C4-2B (cell line): ENCODE results near the gene POLE2.

Experiments used
- ZFX ChIP-seq: fragments of 450-650 bp; IDR thresholded peaks from 2 replicates; pipeline ENCODE4 v1.6.1; 2017
- TF ChIP-seq, protein P1 (sequence below): fragments of 450-650 bp; conservative IDR thresholded peaks from 2 replicates; pipeline ENCODE4 v1.5.1; 2017; ENCODE audit warnings: mild to moderate bottlenecking

DNA sequence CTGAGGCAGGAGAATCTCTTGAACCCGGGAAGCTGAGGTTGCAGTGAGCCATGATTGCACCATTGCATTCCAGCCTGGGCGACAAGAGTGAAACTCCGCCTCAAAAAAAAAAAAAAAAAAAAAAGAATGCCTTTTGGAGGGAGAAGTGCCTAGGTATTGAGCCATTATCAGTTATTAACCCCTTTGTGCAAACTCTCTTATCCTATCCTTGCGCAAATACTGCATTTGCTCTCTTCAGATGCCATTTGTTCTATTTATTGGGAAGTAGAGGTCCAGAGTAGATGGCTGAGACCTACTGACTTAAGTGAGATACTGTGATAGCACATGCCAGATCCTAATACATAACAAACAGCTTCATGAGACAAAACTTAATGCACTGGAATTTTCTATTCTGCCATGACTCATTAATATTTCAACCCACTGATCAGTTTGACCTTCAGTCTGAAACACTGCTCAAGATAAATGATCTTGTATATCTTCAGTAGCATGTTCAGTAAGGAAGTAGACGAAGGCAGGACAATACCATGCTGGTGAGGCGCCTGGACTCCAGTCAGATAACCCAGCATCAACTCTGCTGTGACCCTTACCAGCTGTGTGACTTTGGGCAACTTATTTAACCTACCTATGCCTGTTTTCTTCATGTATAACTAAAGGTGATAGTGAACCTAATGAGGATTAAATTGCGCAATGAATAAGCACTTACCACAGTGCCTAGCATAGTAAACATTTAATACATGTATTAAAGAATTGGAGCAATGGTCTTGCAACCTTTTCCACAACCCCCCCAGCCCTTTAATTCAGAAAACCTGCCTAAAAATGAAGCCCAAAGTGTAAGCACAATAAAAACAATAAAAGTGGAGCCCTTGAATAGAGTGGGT, 47.2 kb downstream of the POLE2 start:
- TF ChIP-seq, protein P1, sequence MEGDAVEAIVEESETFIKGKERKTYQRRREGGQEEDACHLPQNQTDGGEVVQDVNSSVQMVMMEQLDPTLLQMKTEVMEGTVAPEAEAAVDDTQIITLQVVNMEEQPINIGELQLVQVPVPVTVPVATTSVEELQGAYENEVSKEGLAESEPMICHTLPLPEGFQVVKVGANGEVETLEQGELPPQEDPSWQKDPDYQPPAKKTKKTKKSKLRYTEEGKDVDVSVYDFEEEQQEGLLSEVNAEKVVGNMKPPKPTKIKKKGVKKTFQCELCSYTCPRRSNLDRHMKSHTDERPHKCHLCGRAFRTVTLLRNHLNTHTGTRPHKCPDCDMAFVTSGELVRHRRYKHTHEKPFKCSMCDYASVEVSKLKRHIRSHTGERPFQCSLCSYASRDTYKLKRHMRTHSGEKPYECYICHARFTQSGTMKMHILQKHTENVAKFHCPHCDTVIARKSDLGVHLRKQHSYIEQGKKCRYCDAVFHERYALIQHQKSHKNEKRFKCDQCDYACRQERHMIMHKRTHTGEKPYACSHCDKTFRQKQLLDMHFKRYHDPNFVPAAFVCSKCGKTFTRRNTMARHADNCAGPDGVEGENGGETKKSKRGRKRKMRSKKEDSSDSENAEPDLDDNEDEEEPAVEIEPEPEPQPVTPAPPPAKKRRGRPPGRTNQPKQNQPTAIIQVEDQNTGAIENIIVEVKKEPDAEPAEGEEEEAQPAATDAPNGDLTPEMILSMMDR = no peak
- TF ChIP-seq ZFX = no peak
